Astrocyte of the spinal cord (primary cell): ENCODE results near the gene NOC4L.

Experiments
- DNase-seq: peaks from one replicate; pipeline ENCODE4 v3.0.0; 2011; ENCODE audit warnings: low read depth, low spot score
- H3K4me3 ChIP-seq: 2 replicates; pipeline ENCODE4 v1.5.1; 2011; ENCODE audit warnings: low read depth, mild to moderate bottlenecking, low read length, moderate library complexity
- CTCF ChIP-seq: IDR thresholded peaks from 2 replicates; pipeline ENCODE4 v1.5.1; 2012; ENCODE audit warnings: low read depth, mild to moderate bottlenecking, low read length, inconsistent platforms
- in situ Hi-C: cut with HindIII; loops from 2 replicates; pipeline ENCODE4 v1.10.0; 2017; ENCODE audit warnings: low sequenced_read_pairs

The NOC4L gene

GRCh38 chr12:132151766-132152410 lies 7.6 kb downstream of the NOC4L start:
- H3K4me3 ChIP-seq, result no peak overlapping the region
- TF ChIP-seq CTCF, result no peak
- in situ Hi-C loops, result no loop called here

GRCh38 chr12:132152411-132152821 lies 8.2 kb downstream of the NOC4L start:
- no peak for TF ChIP-seq CTCF
- in situ Hi-C loops, result no loop called here
- no peak for DNase-seq
- H3K4me3 ChIP-seq, result no peak overlapping the region

More at GRCh38 chr12:132151766-132152410, 7.6 kb downstream of the NOC4L start:
- DNase-seq, result no peak

- in situ Hi-C loops, result no loop called here
Measured at GRCh38 chr12:132152953-132153352, 8.7 kb downstream of the NOC4L start.

GRCh38 chr12:132153501-132154340 lies 9.5 kb downstream of the NOC4L start:
- DNase-seq, result peak; percentile 75
- in situ Hi-C loops, result no loop called here
- TF ChIP-seq CTCF, result peak; percentile 93
- no peak overlapping the region for H3K4me3 ChIP-seq

More at GRCh38 chr12:132152953-132153352, 8.7 kb downstream of the NOC4L start:
- DNase-seq, result no peak
- H3K4me3 ChIP-seq, result no peak overlapping the region
- no peak for TF ChIP-seq CTCF

GRCh38 chr12:132154341-132154761 lies 10.1 kb downstream of the NOC4L start:
- in situ Hi-C loops, result no loop called here
- no peak overlapping the region for H3K4me3 ChIP-seq
- no peak for TF ChIP-seq CTCF
- DNase-seq, result no peak

- no peak for TF ChIP-seq CTCF
- no peak overlapping the region for H3K4me3 ChIP-seq
- DNase-seq, result no peak
- in situ Hi-C loops, result no loop called here
Measured at GRCh38 chr12:132154941-132155770, 10.9 kb downstream of the NOC4L start.
